Stomach smooth muscle (tissue), 2 donors: Measurements from ENCODE around the gene AAK1.

Experiments used
- H3K27ac ChIP-seq: one replicate; pipeline ENCODE4 v1.7.0; 2013; ENCODE audit warnings: mild to moderate bottlenecking, low read length, inconsistent platforms
- H3K27me3 ChIP-seq, 2 donors: one replicate each; pipeline ENCODE4 v1.7.0; 2013; ENCODE audit warnings: low read length in 2 of 2; ENCODE audit not compliant: insufficient read depth in 2 of 2, control insufficient read depth in 1 of 2
- H3K36me3 ChIP-seq, 2 donors: one replicate each; pipeline ENCODE4 v1.7.0; 2013; ENCODE audit warnings: low read length in 2 of 2; ENCODE audit not compliant: control insufficient read depth in 2 of 2, insufficient read depth in 2 of 2
- H3K4me1 ChIP-seq: one replicate; pipeline ENCODE4 v1.7.0; 2013; ENCODE audit warnings: low read length; ENCODE audit not compliant: control insufficient read depth, insufficient read depth
- H3K4me3 ChIP-seq, 2 donors: one replicate each; pipeline ENCODE4 v1.7.0; 2013; ENCODE audit warnings: low read length in 2 of 2
- H3K9ac ChIP-seq, 2 donors: one replicate each; pipeline ENCODE4 v1.7.0; 2013; ENCODE audit warnings: low read length in 2 of 2, mild to moderate bottlenecking in 1 of 2
- H3K9me3 ChIP-seq, 2 donors: one replicate each; pipeline ENCODE4 v1.7.0; 2013; ENCODE audit warnings: low read length in 2 of 2; ENCODE audit not compliant: control insufficient read depth in 2 of 2
- donor health status: healthy.
- donor health status: Pancreatic carcinoma.

AAK1 gene

DNA sequence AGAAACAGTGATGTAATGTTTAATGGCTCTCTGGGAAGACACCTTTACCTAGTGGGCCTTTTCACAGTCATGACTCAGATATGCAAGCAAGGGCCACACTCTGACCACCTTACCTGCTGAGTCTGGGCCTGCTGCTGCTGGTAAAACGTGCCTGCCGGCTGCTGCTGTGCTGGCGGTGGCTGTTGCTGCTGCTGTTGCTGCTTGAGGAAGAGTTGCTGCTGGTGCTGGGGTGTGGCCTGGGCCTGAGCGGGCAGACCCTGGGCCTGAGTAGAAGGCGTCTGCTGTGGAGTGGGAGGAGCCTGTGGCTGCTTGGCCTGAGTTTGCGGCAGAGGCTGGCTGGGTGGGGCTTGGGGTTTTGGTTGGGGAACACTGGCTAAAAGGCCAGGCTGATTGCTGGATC is 124.7 kb downstream of the AAK1 start:
- no peaks in the 10 kb centered on the region for H3K9me3 ChIP-seq
- no peak overlapping the region for H3K27ac ChIP-seq
- H3K27me3 ChIP-seq, result no peaks in the 10 kb centered on the region
- H3K36me3 ChIP-seq, result peaks cover 33 to 38% of the 10 kb centered on the region in 2 donors
- H3K4me1 ChIP-seq, result no peaks in the 10 kb centered on the region
- H3K4me3 ChIP-seq, result no peak overlapping the region
- no peak overlapping the region for H3K9ac ChIP-seq

DNA sequence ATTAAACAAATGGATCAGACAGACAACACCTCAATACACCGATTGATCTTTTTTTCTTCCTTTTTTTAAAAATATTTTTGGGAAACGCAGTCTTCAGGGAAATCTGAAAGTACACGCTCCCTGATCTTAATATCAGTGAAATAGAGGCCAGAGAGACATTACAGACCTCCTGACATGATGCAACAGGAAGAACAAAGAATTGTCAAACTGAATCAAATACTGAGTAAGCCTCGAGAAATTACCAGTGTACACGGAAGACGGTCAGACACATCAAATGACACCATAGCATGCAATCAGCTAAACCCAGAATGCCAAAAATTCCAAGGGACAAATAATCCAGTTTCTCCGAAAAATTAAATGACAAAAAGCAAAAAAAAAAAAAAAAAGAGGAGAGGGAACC is 126.1 kb downstream of the AAK1 start:
- no peaks in the 10 kb centered on the region for H3K4me1 ChIP-seq
- H3K27me3 ChIP-seq, result no peaks in the 10 kb centered on the region
- no peak overlapping the region for H3K27ac ChIP-seq
- no peak overlapping the region for H3K4me3 ChIP-seq
- no peaks in the 10 kb centered on the region for H3K9me3 ChIP-seq
- H3K9ac ChIP-seq, result no peak overlapping the region
- H3K36me3 ChIP-seq, result peaks cover 33 to 38% of the 10 kb centered on the region in 2 donors

DNA sequence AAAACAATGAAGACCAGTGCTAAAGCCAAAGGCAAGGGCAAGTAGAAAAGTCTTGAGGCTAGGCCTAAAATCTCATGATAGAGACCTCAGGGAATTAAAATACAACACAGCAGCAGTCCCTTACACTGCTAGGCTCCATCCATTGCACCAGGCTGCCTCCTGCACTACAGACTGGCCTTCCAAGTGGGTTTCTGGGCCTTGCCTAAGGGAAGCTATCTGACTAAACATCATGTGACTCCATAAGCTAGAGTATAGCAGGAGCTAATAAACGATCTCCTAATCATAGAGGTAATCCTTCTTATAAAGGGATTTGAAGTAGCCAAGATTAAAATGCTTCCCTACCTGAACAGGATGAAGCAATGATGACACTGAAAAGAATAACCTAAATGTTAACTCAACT is 128.7 kb downstream of the AAK1 start:
- no peak overlapping the region for H3K9ac ChIP-seq
- H3K4me1 ChIP-seq, result no peaks in the 10 kb centered on the region
- no peaks in the 10 kb centered on the region for H3K27me3 ChIP-seq
- H3K36me3 ChIP-seq, result peaks cover 32 to 42% of the 10 kb centered on the region in 2 donors
- H3K4me3 ChIP-seq, result no peak overlapping the region
- no peak overlapping the region for H3K27ac ChIP-seq
- H3K9me3 ChIP-seq, result no peaks in the 10 kb centered on the region

DNA sequence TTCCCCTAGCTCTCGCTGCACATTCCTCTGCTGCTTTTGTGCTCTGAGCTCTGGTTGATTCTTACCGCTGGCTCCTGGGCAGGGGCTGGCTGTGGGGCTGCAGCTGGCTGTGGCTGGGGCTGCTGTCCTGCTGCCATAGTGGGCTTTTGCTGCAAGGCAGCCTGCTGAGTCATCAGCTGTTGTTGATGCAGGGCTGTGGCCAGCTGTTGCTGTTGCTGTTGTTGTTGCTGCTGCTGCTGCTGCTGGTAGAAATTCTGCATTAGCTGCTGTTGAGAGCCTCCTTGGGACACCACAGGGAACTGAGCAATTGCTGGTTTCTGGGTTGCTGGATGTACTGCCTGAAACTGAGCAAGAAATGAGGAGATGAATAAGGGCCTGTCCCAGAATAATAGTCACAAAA is 129.1 kb downstream of the AAK1 start:
- Histone ChIP-seq H3K4me1 (no peaks in the 10 kb centered on the region), H3K9me3 (no peaks in the 10 kb centered on the region), H3K4me3 (no peak overlapping the region), H3K27me3 (no peaks in the 10 kb centered on the region), H3K27ac (no peak overlapping the region), H3K9ac (no peak overlapping the region), H3K36me3 (peaks cover 31 to 38% of the 10 kb centered on the region in 2 donors)

DNA sequence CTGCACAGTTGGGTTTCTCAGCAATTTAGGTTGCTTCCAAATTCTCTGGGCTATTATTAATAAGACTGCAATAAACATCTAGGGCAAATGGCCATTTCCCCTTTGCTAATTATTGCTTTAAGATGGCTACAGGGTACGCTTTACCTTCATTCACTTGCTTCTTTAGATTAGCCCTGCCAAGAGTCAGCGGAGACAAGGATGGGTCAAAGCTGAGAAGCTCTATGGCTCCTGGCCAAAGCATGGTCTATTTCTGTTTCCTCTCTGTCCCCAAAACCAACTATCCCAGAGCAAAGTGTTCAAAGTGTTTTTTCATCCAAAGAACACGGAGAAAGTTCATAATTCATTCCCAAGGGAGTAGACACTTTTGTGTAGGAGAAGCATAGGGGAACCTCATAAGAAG is 131.1 kb downstream of the AAK1 start:
- Histone ChIP-seq H3K4me1 (no peaks in the 10 kb centered on the region), H3K27me3 (no peaks in the 10 kb centered on the region), H3K36me3 (peaks cover 31 to 39% of the 10 kb centered on the region in 2 donors)

DNA sequence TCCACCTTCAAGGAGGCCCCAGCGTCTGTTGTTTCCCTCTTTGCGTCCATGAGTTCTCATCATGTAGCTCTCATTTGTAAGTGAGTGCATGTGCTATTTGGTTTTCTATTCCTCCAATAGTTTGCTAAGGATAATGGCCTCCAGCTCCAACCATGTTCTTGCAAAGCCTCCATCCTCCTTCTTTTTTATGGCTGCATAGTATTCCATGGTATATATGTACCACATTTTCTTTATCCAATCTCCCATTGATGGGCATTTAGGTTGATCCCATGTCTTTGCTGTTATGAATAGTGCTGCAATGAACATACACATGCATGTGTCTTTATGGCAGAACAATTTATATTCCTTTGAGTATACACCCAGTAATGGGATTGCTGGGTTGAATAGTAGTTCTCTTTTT is 133.3 kb downstream of the AAK1 start:
- Histone ChIP-seq H3K36me3 (peaks cover 43 to 45% of the 10 kb centered on the region in 2 donors), H3K9me3 (no peaks in the 10 kb centered on the region), H3K4me3 (no peak overlapping the region), H3K4me1 (no peaks in the 10 kb centered on the region), H3K27me3 (no peaks in the 10 kb centered on the region), H3K27ac (no peak overlapping the region), H3K9ac (no peak overlapping the region)

More for the DNA sequence above, 131.1 kb downstream of the AAK1 start:
- Histone ChIP-seq H3K4me3 (no peak overlapping the region), H3K9me3 (no peaks in the 10 kb centered on the region), H3K9ac (no peak overlapping the region), H3K27ac (no peak overlapping the region)

DNA sequence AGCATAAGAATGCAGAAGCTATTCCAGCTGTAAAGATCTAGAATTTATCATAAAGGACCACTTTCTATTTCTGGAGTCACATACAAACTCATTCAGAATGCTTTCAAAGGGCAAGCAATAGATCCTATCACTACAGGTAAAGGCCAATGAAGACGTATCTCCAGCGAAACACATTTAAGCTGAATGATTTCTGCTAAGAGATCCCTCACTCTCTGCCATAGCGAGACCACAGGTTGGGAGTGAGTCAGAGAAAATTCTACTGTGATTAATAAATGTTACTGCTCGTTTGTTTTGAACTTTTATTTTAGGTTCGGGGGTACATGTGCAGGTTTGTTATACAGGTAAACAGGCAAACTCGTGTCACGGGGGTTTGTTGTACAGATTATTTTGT is 133.8 kb downstream of the AAK1 start:
- Histone ChIP-seq H3K9ac (no peak overlapping the region), H3K27ac (no peak overlapping the region), H3K36me3 (peaks cover 43 to 45% of the 10 kb centered on the region in 2 donors), H3K27me3 (no peaks in the 10 kb centered on the region), H3K9me3 (no peaks in the 10 kb centered on the region), H3K4me3 (no peak overlapping the region), H3K4me1 (no peaks in the 10 kb centered on the region)

DNA sequence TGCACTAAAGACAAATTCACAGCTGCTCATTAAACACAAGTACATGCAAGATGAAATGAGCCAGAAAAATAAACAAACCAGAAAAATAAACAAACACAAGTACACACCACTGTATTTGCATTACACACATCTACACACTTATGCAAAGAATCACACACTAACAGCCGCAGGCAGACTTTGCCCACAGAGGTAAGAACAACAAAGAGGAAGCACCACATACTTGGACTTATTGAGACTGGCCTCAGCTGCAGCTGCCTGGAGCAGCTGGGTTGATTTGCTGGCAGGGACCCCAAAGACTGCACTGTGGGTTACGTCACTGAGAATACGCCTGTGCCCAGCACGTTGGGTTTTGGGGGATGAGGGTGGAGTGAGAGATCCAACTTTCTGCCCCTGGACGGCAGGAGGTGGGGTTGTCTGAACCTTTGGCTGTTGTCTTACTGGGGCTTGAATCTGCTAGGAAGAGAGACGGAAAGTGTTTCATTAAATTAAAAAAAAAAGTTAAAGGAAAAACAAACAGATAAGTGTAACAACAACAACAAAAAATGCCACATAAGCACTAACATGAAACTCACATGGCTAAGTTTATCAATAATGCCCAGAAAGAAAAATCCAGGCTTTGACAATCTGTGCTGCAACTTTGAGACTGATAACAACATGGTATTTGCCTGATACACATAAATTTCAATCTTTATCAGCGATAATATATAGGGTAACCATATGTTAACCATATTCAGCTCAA is 134.4 kb downstream of the AAK1 start:
- no peak overlapping the region for H3K27ac ChIP-seq
- no peaks in the 10 kb centered on the region for H3K27me3 ChIP-seq
- H3K4me3 ChIP-seq, result no peak overlapping the region
- no peak overlapping the region for H3K9ac ChIP-seq
- peaks cover 41 to 45% of the 10 kb centered on the region in 2 donors for H3K36me3 ChIP-seq
- H3K9me3 ChIP-seq, result no peaks in the 10 kb centered on the region
- no peaks in the 10 kb centered on the region for H3K4me1 ChIP-seq

DNA sequence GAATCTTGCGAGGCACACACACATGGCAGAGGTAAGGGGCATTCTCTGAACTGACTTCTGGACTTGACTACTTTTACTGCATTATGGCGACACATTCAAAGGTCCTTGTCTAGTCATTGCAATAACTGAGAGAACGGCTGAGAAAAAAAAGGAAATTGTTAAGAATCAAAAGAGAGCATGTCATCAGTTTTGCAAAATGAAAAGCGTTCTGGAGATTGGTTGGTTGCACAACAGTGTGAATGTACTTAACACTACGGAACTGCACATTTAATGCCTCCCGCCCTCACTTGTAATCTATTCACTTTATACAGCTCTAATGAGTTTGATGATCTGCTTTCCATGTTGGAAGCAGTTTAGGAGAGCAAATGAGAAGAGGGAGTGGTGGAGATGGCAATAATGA is 137.8 kb downstream of the AAK1 start:
- Histone ChIP-seq H3K27me3 (no peaks in the 10 kb centered on the region), H3K4me3 (no peak overlapping the region), H3K9ac (no peak overlapping the region), H3K36me3 (peaks cover 24 to 28% of the 10 kb centered on the region in 2 donors), H3K4me1 (no peaks in the 10 kb centered on the region), H3K9me3 (no peaks in the 10 kb centered on the region), H3K27ac (no peak overlapping the region)

DNA sequence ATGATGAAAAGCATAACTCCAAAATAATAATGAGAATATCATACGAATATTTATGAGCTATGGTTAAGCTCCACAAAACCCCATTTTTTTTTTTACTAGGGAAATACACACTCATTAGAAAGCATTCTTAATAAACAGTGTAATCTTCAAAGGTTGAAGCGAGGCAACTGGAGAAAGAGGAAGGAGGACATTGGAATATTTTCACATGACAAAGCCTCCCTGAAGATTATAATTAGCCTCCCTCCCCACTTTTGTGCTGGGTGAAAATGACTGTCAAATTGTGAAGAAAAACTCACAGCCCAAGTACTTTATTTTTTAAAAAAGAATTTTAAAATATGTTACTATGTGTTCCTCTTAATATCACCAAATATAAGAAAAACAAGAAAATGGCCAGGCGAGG is 142.2 kb downstream of the AAK1 start:
- H3K27me3 ChIP-seq, result no peaks in the 10 kb centered on the region
- peaks cover 11 to 13% of the 10 kb centered on the region in 2 donors for H3K36me3 ChIP-seq
- H3K9me3 ChIP-seq, result no peaks in the 10 kb centered on the region
- no peak overlapping the region for H3K4me3 ChIP-seq
- H3K27ac ChIP-seq, result no peak overlapping the region
- H3K4me1 ChIP-seq, result no peaks in the 10 kb centered on the region
- no peak overlapping the region for H3K9ac ChIP-seq

DNA sequence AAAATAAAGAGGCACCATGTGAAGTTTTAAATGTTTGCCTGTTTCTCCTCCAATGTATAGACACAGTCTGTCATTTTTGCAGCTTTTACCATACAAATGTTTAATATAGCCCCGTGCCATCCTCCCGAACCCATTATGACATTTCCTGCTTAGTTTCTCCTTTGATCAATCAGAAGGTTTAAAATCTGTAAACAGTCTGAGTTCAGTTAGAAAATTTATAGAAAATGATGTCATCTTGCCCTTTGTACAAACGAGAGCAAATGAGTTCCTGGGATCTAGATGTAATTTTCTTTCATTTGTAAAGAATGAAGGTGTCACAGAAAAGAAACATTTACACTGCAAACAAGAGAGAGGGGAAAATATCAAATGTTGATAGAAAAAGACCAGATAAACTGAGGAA is 143.6 kb downstream of the AAK1 start:
- Histone ChIP-seq H3K36me3 (peaks cover 5 to 8% of the 10 kb centered on the region in 2 donors), H3K4me1 (no peaks in the 10 kb centered on the region), H3K27ac (no peak overlapping the region), H3K27me3 (no peaks in the 10 kb centered on the region), H3K9ac (no peak overlapping the region), H3K4me3 (no peak overlapping the region), H3K9me3 (no peaks in the 10 kb centered on the region)
